ENCODE data around the gene NRXN3. TPM values are rescaled to one million over a fixed set of nuclear protein-coding genes. Genes with fewer than 3 reads are reported as not detected.

Gene NRXN3
- total and polyA plus RNA-seq, 2 of the 4 experiments (the other 2 are of a cell fraction), result 4.8 to 25.1 TPM

- dilution Hi-C loops (cut with HindIII; ENCODE audit: low sequenced_read_pairs, unreplicated experiment) (no loop called here), in situ Hi-C loops (cut with MboI; ENCODE audit: low sequenced_read_pairs) (no loop called here), intact Hi-C loops (cut with micrococcal nuclease) (no loop called here)
- no peak overlapping the region for H4K91ac ChIP-seq (ENCODE audit: insufficient read depth, low read depth, low read length)
- H2AK5ac ChIP-seq (ENCODE audit: low read depth, low read length), result no peak overlapping the region
- no peak overlapping the region for H3K4ac ChIP-seq (ENCODE audit: low read depth, low read length)
- no peak overlapping the region for H3K4me3 ChIP-seq (ENCODE audit: insufficient read depth, low read depth, low read length)
- H3K79me1 ChIP-seq (ENCODE audit: low read depth in 1 of 2, low read length in 2 of 2), result no peaks in the 10 kb centered on the region; a peak in 1 of 4 replicates
- H3K9me1 ChIP-seq (ENCODE audit: insufficient read depth, low read length), result no peaks in the 10 kb centered on the region
- no peak for TF ChIP-seq RAD21 (IDR thresholded peaks at IDR 0.05; ENCODE audit: low read length)
- no peak for TF ChIP-seq USF2 (IDR thresholded peaks at IDR 0.05; ENCODE audit: low read depth, low read length)
- no peak for TF ChIP-seq POLR2A (IDR thresholded peaks at IDR 0.05; ENCODE audit: low read depth, low read length)
- no peak for TF ChIP-seq CEBPB (IDR thresholded peaks at IDR 0.05; ENCODE audit: low read depth, low read length)
- TF ChIP-seq SMC3 (IDR thresholded peaks at IDR 0.05; ENCODE audit: low read depth, low read length), result no peak
- no peak for TF ChIP-seq BHLHE40 (IDR thresholded peaks at IDR 0.05; ENCODE audit: low read depth, low read length)
- no peak for TF ChIP-seq FOS (IDR thresholded peaks at IDR 0.05; ENCODE audit: low read depth, low read length)
- no peak for TF ChIP-seq MXI1 (IDR thresholded peaks at IDR 0.05; ENCODE audit: borderline replicate concordance, low read depth, low read length)
- TF ChIP-seq MAFK (IDR thresholded peaks at IDR 0.05; ENCODE audit: low read depth, low read length), result no peak
- TF ChIP-seq NFE2L2 (IDR thresholded peaks at IDR 0.05; ENCODE audit: low read depth, low read length), result no peak
- no peak for TF ChIP-seq ELK1 (IDR thresholded peaks at IDR 0.05; ENCODE audit: borderline replicate concordance, low read depth, low read length)
- no peak for TF ChIP-seq CTCF (conservative IDR thresholded peaks at IDR 0.05; ENCODE audit: low read depth, low read length)
- TF ChIP-seq RFX5 (IDR thresholded peaks at IDR 0.05; ENCODE audit: low read depth, low read length), result no peak
- no peak for TF ChIP-seq RCOR1 (IDR thresholded peaks at IDR 0.05; ENCODE audit: insufficient replicate concordance, low read length)
- no peak overlapping the region for H2AK9ac ChIP-seq (replicated peaks; ENCODE audit: low read depth, low read length, poor library complexity)
- no peak overlapping the region for H3K27ac ChIP-seq (ENCODE audit: insufficient read depth, low read length)
- CTCF ChIA-PET, result no interaction called here
- H3K14ac ChIP-seq (replicated peaks; ENCODE audit: low read depth, low read length), result no peak overlapping the region
- no TSS peak for BruUV-seq (replicated peaks)
- H3K18ac ChIP-seq (ENCODE audit: low read depth, low read length), result no peak overlapping the region
- no peak overlapping the region for H2BK15ac ChIP-seq (ENCODE audit: low read depth, low read length)
- ATAC-seq (ENCODE audit: low read depth), result no peak
- H4K20me1 ChIP-seq (ENCODE audit: insufficient read depth, low read length), result no peaks in the 10 kb centered on the region
- DNase-seq, result no peak
- no peak overlapping the region for H2BK120ac ChIP-seq (ENCODE audit: low read depth, low read length)
- H3K9me3 ChIP-seq (ENCODE audit: control insufficient read depth, insufficient read depth, low read length), result no peaks in the 10 kb centered on the region
- H3K4me2 ChIP-seq (ENCODE audit: low read depth, low read length), result no peak overlapping the region
- no peak overlapping the region for H3K23ac ChIP-seq (ENCODE audit: low read depth, low read length)
- POLR2A ChIA-PET (ENCODE audit: unreplicated experiment), result no interaction called here
- no peaks in the 10 kb centered on the region for H3K27me3 ChIP-seq (ENCODE audit: control insufficient read depth, insufficient read depth, low read length)
- no peak overlapping the region for H2BK20ac ChIP-seq (ENCODE audit: low read depth, low read length)
- H4K8ac ChIP-seq (ENCODE audit: low read depth in 2 of 2, low read length in 2 of 2), result no peak overlapping the region
- H3K36me3 ChIP-seq (ENCODE audit: control insufficient read depth, insufficient read depth, low read length), result no peaks in the 10 kb centered on the region
- no peaks in the 10 kb centered on the region for H3K4me1 ChIP-seq (ENCODE audit: control insufficient read depth, insufficient read depth, low read length)
- no CpG with 5 or more reads among the region's 1 CpG for WGBS, 2 experiments (ENCODE audit: extremely low coverage in 2 of 2, insufficient read length in 1 of 2)
- no peak overlapping the region for H4K5ac ChIP-seq (ENCODE audit: low read depth, low read length)
- no peak overlapping the region for H3K56ac ChIP-seq (ENCODE audit: extremely low read depth, insufficient read depth, low read length)
- no peak overlapping the region for H2AFZ ChIP-seq (replicated peaks; ENCODE audit: low read length, poor library complexity)
- no peak overlapping the region for H2BK5ac ChIP-seq (ENCODE audit: low read depth, low read length, poor library complexity, severe bottlenecking)
- H3K9ac ChIP-seq (ENCODE audit: low read depth, low read length), result no peak overlapping the region
Observed at GRCh38 chr14:79491161-79491560, 1321.0 kb downstream of the NRXN3 start.

Data from IMR-90 (cell line).